ENCODE results near the gene KRT82.

DNA sequence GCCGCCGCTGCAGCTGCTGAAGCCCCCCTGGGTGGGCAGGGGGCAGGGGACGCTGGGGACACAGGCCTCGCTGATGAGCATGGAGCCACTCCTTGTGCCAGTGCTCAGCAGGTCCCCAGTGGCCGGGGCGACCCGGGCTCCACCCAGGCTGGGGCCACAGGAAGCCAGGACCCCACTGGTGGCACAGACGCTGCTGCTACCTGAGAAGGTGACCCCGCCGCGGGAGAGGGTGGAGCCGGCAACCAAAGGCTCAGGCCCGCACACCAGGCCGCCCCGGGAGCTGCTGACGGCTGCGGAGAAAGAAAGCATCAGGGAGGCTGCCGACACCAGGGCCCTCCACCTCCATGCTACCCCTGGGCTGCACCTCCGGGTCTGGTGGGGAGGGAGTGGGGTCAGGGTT, 28.0 kb downstream of the KRT82 start:
- TF ChIP-seq, protein P1, sequence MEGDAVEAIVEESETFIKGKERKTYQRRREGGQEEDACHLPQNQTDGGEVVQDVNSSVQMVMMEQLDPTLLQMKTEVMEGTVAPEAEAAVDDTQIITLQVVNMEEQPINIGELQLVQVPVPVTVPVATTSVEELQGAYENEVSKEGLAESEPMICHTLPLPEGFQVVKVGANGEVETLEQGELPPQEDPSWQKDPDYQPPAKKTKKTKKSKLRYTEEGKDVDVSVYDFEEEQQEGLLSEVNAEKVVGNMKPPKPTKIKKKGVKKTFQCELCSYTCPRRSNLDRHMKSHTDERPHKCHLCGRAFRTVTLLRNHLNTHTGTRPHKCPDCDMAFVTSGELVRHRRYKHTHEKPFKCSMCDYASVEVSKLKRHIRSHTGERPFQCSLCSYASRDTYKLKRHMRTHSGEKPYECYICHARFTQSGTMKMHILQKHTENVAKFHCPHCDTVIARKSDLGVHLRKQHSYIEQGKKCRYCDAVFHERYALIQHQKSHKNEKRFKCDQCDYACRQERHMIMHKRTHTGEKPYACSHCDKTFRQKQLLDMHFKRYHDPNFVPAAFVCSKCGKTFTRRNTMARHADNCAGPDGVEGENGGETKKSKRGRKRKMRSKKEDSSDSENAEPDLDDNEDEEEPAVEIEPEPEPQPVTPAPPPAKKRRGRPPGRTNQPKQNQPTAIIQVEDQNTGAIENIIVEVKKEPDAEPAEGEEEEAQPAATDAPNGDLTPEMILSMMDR (IDR thresholded peaks at IDR 0.05; ENCODE audit: low read length): no peak
- TF ChIP-seq EZH2 (IDR thresholded peaks at IDR 0.05; ENCODE audit: borderline replicate concordance, low read length): no peak

Measured in OCI-LY1 (cell line).